Kidney (tissue), 14 donors: ENCODE measurements around the gene LYZ. TPM values are rescaled to one million over a fixed set of nuclear protein-coding genes. Genes with fewer than 3 reads are reported as not detected.

Source experiments
- DNase-seq, 5 donors: peaks; one replicate each; pipeline ENCODE4 v3.0.0-alpha.2; 2013 to 2020
- FAIRE-seq: peaks from 2 replicates; lab custom pipeline; 2012; peaks lifted over from hg19 to GRCh38; lab: Jason Lieb, UNC
- H3K27ac ChIP-seq, 2 donors: one replicate each; pipeline ENCODE4 v1.7.0; 2013; ENCODE audit warnings: low read depth in 2 of 2, low read length in 2 of 2, inconsistent platforms in 1 of 2
- H3K27me3 ChIP-seq: one replicate; pipeline ENCODE4 v1.7.1; 2013; ENCODE audit warnings: low read length, inconsistent platforms; ENCODE audit not compliant: control insufficient read depth, insufficient read depth
- H3K36me3 ChIP-seq, 3 donors: one replicate each; pipeline versions ENCODE4 v1.7.0 to v1.7.1; 2013; ENCODE audit warnings: low read length in 3 of 3, control low read depth in 1 of 3, inconsistent platforms in 1 of 3; ENCODE audit not compliant: insufficient read depth in 3 of 3, control insufficient read depth in 2 of 3
- H3K4me1 ChIP-seq, 3 donors: one replicate each; pipeline versions ENCODE4 v1.7.0 to v1.7.1; 2013; ENCODE audit warnings: low read length in 3 of 3, inconsistent platforms in 1 of 3, low read depth in 1 of 3; ENCODE audit not compliant: control insufficient read depth in 2 of 3, insufficient read depth in 2 of 3
- H3K4me3 ChIP-seq, 3 donors: one replicate each; pipeline versions ENCODE4 v1.7.0 to v1.8.1; 2013; ENCODE audit warnings: low read length in 3 of 3, control low read depth in 1 of 3, inconsistent platforms in 1 of 3
- H3K9ac ChIP-seq, 3 donors: one replicate each; pipeline versions ENCODE4 v1.7.0 to v1.7.1; 2013; ENCODE audit warnings: low read length in 3 of 3, control low read depth in 1 of 3, inconsistent platforms in 1 of 3
- H3K9me3 ChIP-seq, 3 donors: one replicate each; pipeline versions ENCODE4 v1.7.0 to v1.7.1; 2013; ENCODE audit warnings: low read length in 3 of 3, control low read depth in 1 of 3, inconsistent platforms in 1 of 3; ENCODE audit not compliant: control insufficient read depth in 2 of 3, insufficient read depth in 1 of 3
- intact Hi-C: fragments of 100-400 bp; cut with DNase I; formaldehyde crosslinking; loops from one replicate; pipeline ENCODE4 v1.11.1; 2022
- polyA plus RNA-seq: library from polyadenylated mRNA; stranded (reverse); fragments of 350-450 nt; fragmentation: Illumina TruSeq; extraction: RNeasy Lipid Tissue Mini Kit (QIAGEN cat#74804); gene quantifications from one replicate; pipeline ENCODE4 v1.2.3, GENCODE V29; 2014; ENCODE audit warnings: low read depth, low replicate concordance; ENCODE audit not compliant: insufficient read depth
- total RNA-seq: library from RNA; stranded (reverse); fragmentation: NEBNext Ultra II Directional; extraction: Animal tissue kit (Norgen Biotek cat#: 25700); gene quantifications from one replicate; pipeline ENCODE4 v1.2.1, GENCODE V29; 2021
- TF ChIP-seq, protein P1 (sequence below): IDR thresholded peaks from 3 replicates; pipeline ENCODE4 v1.5.1; 2012; ENCODE audit warnings: mild to moderate bottlenecking, moderate library complexity, borderline replicate concordance; ENCODE audit not compliant: insufficient read depth; ENCODE audit errors: extremely low read depth
- donor health status: control.
- donor health status: control.
- donor health status: control.
- donor health status: control.
- donor health status: control.
- donor health status: DM: yes; HTN: yes; CAD: no.
- donor health status: Normal renal cell carcinoma (clear cell type).

Gene LYZ
- total and polyA plus RNA-seq, 2 donors from 2014 or later, result 7.1 to 70.9 TPM

DNA sequence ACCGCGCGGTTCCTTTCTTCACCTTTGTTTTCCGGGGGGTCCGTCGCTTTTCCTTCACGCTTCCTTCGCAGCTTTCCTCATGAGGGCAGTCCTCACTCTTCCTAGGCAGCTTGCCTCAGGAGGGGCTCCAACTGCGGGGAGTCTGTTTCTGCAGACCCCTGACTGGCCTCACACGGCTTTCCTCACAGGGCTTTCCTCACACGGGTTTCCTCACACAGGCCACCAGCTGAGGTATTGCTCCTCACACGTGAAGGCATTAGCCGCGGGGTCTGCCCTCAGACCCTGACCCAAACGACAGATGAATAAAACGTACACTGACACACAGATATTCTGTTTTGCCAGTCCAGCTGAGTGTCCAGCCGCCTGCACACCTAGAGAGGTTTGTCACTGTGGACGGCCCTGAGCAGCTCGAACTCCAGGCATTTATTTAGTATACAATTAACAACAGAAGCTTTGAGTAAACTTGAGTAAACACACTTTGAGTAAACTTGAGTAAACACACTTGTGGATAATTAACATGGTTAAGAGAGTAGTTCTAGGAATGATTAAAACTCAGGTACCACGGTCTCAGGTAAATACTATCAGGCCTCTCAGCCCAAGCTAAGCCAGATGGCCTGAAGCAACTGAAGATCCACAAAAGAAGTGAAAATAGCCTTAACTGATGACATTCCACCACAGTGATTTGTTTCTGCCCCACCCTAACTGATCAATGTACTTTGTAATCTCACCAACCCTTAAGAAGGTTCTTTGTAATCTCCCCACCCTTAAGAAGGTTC lies 16.1 kb upstream of the LYZ start:
- H3K36me3 ChIP-seq, result no peaks in the 10 kb centered on the region
- no peaks in the 10 kb centered on the region for H3K27me3 ChIP-seq
- TF ChIP-seq, protein P1, sequence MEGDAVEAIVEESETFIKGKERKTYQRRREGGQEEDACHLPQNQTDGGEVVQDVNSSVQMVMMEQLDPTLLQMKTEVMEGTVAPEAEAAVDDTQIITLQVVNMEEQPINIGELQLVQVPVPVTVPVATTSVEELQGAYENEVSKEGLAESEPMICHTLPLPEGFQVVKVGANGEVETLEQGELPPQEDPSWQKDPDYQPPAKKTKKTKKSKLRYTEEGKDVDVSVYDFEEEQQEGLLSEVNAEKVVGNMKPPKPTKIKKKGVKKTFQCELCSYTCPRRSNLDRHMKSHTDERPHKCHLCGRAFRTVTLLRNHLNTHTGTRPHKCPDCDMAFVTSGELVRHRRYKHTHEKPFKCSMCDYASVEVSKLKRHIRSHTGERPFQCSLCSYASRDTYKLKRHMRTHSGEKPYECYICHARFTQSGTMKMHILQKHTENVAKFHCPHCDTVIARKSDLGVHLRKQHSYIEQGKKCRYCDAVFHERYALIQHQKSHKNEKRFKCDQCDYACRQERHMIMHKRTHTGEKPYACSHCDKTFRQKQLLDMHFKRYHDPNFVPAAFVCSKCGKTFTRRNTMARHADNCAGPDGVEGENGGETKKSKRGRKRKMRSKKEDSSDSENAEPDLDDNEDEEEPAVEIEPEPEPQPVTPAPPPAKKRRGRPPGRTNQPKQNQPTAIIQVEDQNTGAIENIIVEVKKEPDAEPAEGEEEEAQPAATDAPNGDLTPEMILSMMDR, result no peak
- H3K4me3 ChIP-seq, result peak overlapping the region; percentile 45 to 79 (median 76)
- DNase-seq (peak in 1 of 5 donors; percentile 4), FAIRE-seq (no peak)
- H3K9me3 ChIP-seq, result no peaks in the 10 kb centered on the region
- H3K27ac ChIP-seq, result peak overlapping the region in 1 of 2 donors; percentile 20
- H3K4me1 ChIP-seq, result peaks cover 0 to 6% (median 2%) of the 10 kb centered on the region in 3 donors
- intact Hi-C loops, result no loop called here
- peak overlapping the region in 1 of 3 donors; percentile 55 for H3K9ac ChIP-seq

DNA sequence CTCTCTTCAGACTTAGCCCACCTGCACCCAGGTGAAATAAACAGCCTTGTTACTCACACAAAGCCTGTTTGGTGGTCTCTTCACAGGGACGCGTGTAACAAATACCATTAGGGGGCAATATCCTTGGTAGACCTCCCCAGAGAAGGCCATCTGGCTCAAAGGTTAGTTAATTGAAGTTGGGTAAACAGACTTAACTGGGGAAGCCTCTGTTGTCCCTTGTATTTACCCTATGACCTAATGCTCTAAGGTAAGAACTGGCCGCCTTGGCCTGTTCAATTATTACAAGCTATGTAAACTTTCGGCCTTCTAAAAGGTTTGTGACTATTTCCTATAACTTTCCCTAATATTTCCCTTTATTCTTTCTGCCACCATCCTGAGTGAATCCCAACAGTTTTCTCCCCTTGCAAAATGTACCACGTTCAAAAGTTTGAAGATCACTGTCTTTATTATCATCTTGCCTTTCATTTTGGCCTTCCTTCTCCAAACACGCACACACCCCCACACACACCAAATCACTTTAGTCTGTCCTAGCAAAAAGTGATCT lies 15.3 kb upstream of the LYZ start:
- intact Hi-C loops, result no loop called here
- TF ChIP-seq, protein P1, result no peak
- DNase-seq, result no peak
- Histone ChIP-seq H3K9me3 (no peaks in the 10 kb centered on the region), H3K36me3 (no peaks in the 10 kb centered on the region), H3K9ac (no peak overlapping the region), H3K27ac (no peak overlapping the region), H3K4me1 (peaks cover 0 to 6% (median 2%) of the 10 kb centered on the region in 3 donors), H3K4me3 (no peak overlapping the region), H3K27me3 (no peaks in the 10 kb centered on the region)
- FAIRE-seq, result no peak

DNA sequence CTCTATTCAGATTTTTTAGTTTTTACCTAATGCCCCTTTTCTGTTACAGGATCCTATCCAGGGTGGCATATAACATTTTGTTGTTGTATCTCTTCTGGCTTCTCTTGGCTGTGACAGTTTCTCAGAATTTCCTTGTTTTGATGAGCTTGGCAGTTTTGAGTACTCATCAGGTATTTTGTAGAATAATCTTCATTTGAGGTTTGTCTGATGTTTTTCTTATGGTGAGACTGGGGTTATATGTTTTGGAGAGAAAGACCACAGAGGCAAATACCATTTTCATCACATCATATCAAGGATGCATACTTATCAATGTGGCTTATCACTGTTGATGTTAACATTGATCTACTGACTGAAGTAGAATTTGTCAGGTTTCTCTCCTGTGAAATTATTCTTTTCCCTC lies 14.0 kb upstream of the LYZ start:
- Histone ChIP-seq H3K27ac (no peak overlapping the region), H3K4me1 (peaks cover 0 to 6% (median 2%) of the 10 kb centered on the region in 3 donors), H3K27me3 (no peaks in the 10 kb centered on the region), H3K36me3 (no peaks in the 10 kb centered on the region), H3K4me3 (no peak overlapping the region), H3K9me3 (no peaks in the 10 kb centered on the region), H3K9ac (no peak overlapping the region)
- TF ChIP-seq, protein P1, result no peak
- no peak for DNase-seq
- no peak for FAIRE-seq
- intact Hi-C loops, result no loop called here
